Smooth muscle cell (in vitro differentiated cells): ENCODE data around the gene TNRC6A. TPM values are rescaled to one million over a fixed set of nuclear protein-coding genes. Genes with fewer than 3 reads are reported as not detected.

Source experiments
- DNase-seq: peaks from one replicate; lab custom pipeline; 2025; ENCODE audit not compliant: unreplicated experiment; lab: John Stamatoyannopoulos, UW
- H2AFZ ChIP-seq: fragments of 200-600 bp; sonication (generic); 2 replicates; pipeline ENCODE4 v1.6.0; 2016; ENCODE audit warnings: antibody characterized with exemption, low read depth, mild to moderate bottlenecking
- H3F3A ChIP-seq: fragments of 200-600 bp; sonication (generic); 2 replicates; pipeline ENCODE4 v1.6.0; 2017; ENCODE audit warnings: antibody characterized with exemption, low read depth
- H3K27ac ChIP-seq: fragments of 200-600 bp; sonication (generic); 2 replicates; pipeline ENCODE4 v1.5.1; 2016; ENCODE audit warnings: low read depth, mild to moderate bottlenecking
- H3K27me3 ChIP-seq: fragments of 200-600 bp; sonication (generic); 2 replicates; pipeline ENCODE4 v1.6.1; 2016; ENCODE audit warnings: low read depth, mild to moderate bottlenecking
- H3K36me3 ChIP-seq: fragments of 200-600 bp; sonication (generic); 2 replicates; pipeline ENCODE4 v1.5.1; 2016; ENCODE audit warnings: low read depth
- H3K4me1 ChIP-seq: fragments of 200-600 bp; sonication (generic); 2 replicates; pipeline ENCODE4 v1.5.1; 2016; ENCODE audit warnings: low read depth
- H3K4me2 ChIP-seq: fragments of 200-600 bp; sonication (generic); 2 replicates; pipeline ENCODE4 v1.6.0; 2016; ENCODE audit warnings: mild to moderate bottlenecking
- H3K4me3 ChIP-seq: fragments of 200-600 bp; sonication (generic); 2 replicates; pipeline ENCODE4 v1.5.1; 2016; ENCODE audit warnings: mild to moderate bottlenecking
- H3K79me2 ChIP-seq: fragments of 200-600 bp; sonication (generic); 2 replicates; pipeline ENCODE4 v1.6.0; 2016; ENCODE audit warnings: low read depth, mild to moderate bottlenecking
- H3K9ac ChIP-seq: fragments of 200-600 bp; sonication (generic); 2 replicates; pipeline ENCODE4 v1.6.0; 2016; ENCODE audit warnings: low read depth
- H3K9me3 ChIP-seq: fragments of 200-600 bp; sonication (generic); replicated peaks from 2 replicates; pipeline ENCODE4 v1.5.1; 2016; ENCODE audit warnings: low read depth
- H4K20me1 ChIP-seq: fragments of 200-600 bp; sonication (generic); 2 replicates; pipeline ENCODE4 v1.6.0; 2016; ENCODE audit warnings: low read depth
- CTCF ChIP-seq: fragments of 200-600 bp; sonication (generic); IDR thresholded peaks from 2 replicates; pipeline ENCODE4 v1.5.1; 2017; ENCODE audit warnings: borderline replicate concordance, mild to moderate bottlenecking, antibody characterized with exemption; ENCODE audit not compliant: insufficient read depth, poor library complexity, severe bottlenecking
- WGBS: methylation state at CpG from one replicate; pipeline ENCODE4 v1.1.7; 2016; ENCODE audit warnings: low lambda C conversion rate; 5-methylcytosine and 5-hydroxymethylcytosine counted together
- polyA plus RNA-seq: library from polyadenylated mRNA; unstranded; fragments of >200 nt; fragmentation: Nextera tagmentation; extraction: Ambion mirVana; gene quantifications from 2 replicates; pipeline ENCODE4 v1.2.1, GENCODE V29; 2016
- total RNA-seq: library from RNA; depleted of rRNA; stranded (reverse); fragments of >200 nt; gene quantifications from 2 replicates; pipeline ENCODE4 v1.2.3, GENCODE V29; 2014

The TNRC6A gene
- total and polyA plus RNA-seq, 2 experiments from 2014 or later = 14.6 to 30.3 TPM

- Histone ChIP-seq H3F3A (peaks cover 19% of the 10 kb centered on the region), H3K4me1 (peaks cover 18% of the 10 kb centered on the region), H2AFZ (no peak overlapping the region), H3K4me2 (no peak overlapping the region), H3K27ac (peak overlapping the region; percentile 41), H3K79me2 (peaks cover 95% of the 10 kb centered on the region), H3K9me3 (no peaks in the 10 kb centered on the region), H3K36me3 (no peaks in the 10 kb centered on the region), H4K20me1 (peaks cover 100% of the 10 kb centered on the region), H3K9ac (no peak overlapping the region), H3K4me3 (no peak overlapping the region), H3K27me3 (no peaks in the 10 kb centered on the region)
- TF ChIP-seq CTCF = no peak
- DNase-seq = no peak
Measured at GRCh38 chr16:24745391-24745790, 15.9 kb downstream of the TNRC6A start.

GRCh38 chr16:24745791-24746190, 16.3 kb downstream of the TNRC6A start:
- Histone ChIP-seq H3K27ac (peak overlapping the region; percentile 41), H4K20me1 (peaks cover 100% of the 10 kb centered on the region)
- 98% methylated on average over 2 of the region's 2 CpGs for WGBS

GRCh38 chr16:24747441-24747840, 18.0 kb downstream of the TNRC6A start:
- WGBS = 88% methylated on average over 2 of the region's 2 CpGs
- Histone ChIP-seq H2AFZ (no peak overlapping the region), H3K9ac (no peak overlapping the region), H3K4me3 (no peak overlapping the region), H3K79me2 (peaks cover 95% of the 10 kb centered on the region), H4K20me1 (peaks cover 100% of the 10 kb centered on the region), H3K27ac (peak overlapping the region; percentile 83), H3K9me3 (no peaks in the 10 kb centered on the region), H3K4me2 (peak overlapping the region; percentile 32), H3K27me3 (no peaks in the 10 kb centered on the region), H3K4me1 (peaks cover 25% of the 10 kb centered on the region), H3F3A (peaks cover 19% of the 10 kb centered on the region), H3K36me3 (no peaks in the 10 kb centered on the region)
- no peak for TF ChIP-seq CTCF
- no peak for DNase-seq

More at GRCh38 chr16:24745791-24746190, 16.3 kb downstream of the TNRC6A start:
- no peak overlapping the region for H2AFZ ChIP-seq
- H3K4me2 ChIP-seq = no peak overlapping the region
- H3K4me3 ChIP-seq = no peak overlapping the region
- DNase-seq = no peak
- TF ChIP-seq CTCF = no peak
- H3F3A ChIP-seq = peaks cover 19% of the 10 kb centered on the region
- peaks cover 95% of the 10 kb centered on the region for H3K79me2 ChIP-seq
- peaks cover 20% of the 10 kb centered on the region for H3K4me1 ChIP-seq
- H3K9me3 ChIP-seq = no peaks in the 10 kb centered on the region
- H3K9ac ChIP-seq = no peak overlapping the region
- no peaks in the 10 kb centered on the region for H3K36me3 ChIP-seq
- no peaks in the 10 kb centered on the region for H3K27me3 ChIP-seq

- Histone ChIP-seq H3K27ac (peak overlapping the region; percentile 83), H3K9me3 (no peaks in the 10 kb centered on the region), H3K9ac (no peak overlapping the region), H3K79me2 (peaks cover 95% of the 10 kb centered on the region), H3K4me1 (peaks cover 25% of the 10 kb centered on the region), H3K4me2 (peak overlapping the region; percentile 49), H4K20me1 (peaks cover 100% of the 10 kb centered on the region), H3K36me3 (no peaks in the 10 kb centered on the region), H3K27me3 (no peaks in the 10 kb centered on the region), H3F3A (peaks cover 19% of the 10 kb centered on the region), H3K4me3 (no peak overlapping the region), H2AFZ (no peak overlapping the region)
- 31% methylated on average over 2 of the region's 2 CpGs for WGBS
- no peak for TF ChIP-seq CTCF
- DNase-seq = no peak
Measured at GRCh38 chr16:24748242-24748641, 18.8 kb downstream of the TNRC6A start.
